Measurements from ENCODE around the gene PSMD8.
A peak's percentile ranks its signal among the peaks of the same experiment; 100 is the strongest.

PSMD8 gene

DNA sequence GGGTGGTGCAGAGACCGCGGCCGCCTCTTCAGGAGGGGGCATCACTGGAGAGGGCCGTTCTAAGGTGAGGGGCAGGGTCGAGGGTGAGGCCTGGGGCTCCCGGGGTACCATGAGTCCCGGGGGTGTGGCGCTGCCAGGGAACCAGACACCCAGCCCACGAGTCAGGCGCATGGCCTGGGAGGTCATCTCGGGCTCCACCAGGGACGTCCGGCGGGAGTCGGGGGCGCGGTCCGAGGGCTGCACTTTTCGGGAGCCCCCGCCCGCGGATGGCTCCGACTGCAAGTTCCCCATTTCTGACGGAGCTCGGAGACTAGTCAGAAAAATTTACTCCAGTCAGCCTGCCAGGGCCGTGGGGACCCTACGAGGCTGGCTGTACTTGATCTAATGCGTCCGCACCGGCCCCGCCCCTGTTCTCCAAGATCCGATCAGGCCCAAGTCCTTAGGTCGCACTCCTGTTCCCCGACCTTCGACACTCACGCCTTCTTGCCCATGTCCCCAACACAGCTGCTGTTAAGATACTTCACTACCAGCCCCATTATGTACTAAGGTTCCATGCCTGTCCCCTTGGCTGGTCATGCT is 12.7 kb downstream of the PSMD8 start:
- DNase-seq (ENCODE audit: low read depth, low spot score), result no peak

DNA sequence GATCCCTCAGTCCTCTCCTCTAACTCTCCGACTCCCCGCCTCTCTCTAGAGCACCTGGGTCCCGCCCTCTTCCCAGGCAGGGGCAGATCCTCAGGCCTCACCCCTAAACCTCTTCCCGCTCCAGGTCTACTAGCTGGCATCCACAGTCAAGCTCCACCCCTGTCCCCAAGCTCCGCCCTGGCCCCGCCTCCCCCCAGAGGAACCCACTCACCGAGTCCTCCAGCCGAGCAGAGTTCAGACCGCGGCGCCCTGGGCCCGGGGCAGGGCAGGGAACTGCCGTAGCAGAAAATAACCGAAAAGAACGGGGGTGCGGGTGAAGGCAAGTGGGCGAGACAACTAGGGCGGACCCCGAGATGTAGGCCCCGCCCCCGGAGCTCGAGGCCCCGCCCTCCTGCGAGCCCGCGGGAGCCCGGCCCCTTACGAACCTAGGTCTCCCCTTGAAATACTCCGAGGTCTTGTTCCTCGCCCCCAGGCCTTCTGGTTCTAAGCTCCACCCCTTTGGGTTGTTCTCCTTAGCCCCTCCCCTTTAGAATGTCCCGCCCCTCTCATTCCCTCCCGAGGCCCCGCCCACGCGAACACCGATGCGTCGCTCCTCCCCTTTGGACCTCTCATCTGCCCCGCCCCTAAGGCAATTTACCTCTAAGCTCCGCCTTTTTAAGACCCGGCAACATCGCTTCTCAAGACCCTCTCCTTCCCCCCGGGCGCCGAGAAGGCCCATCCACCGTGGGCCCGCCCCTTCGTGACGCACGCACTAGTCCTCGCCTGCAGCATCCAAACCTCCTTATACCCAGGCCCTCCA is 13.4 kb downstream of the PSMD8 start, which contains the start of gene GGN:
Gene GGN, minus strand, starts transcription at position 485 of the 799 bp plus-strand sequence. CDS start 773 bp downstream, outside the sequence.
- DNase-seq (ENCODE audit: low read depth, low spot score), result peak; percentile 86

- DNase-seq (ENCODE audit: low read depth, low spot score), result no peak
Measured at GRCh38 chr19:38388349-38389100, 14.2 kb downstream of the PSMD8 start, which contains the start of gene SPRED3. Gene SPRED3, plus strand, starts transcription at chr19:38388697. Its CDS starts 1,606 bp downstream, at chr19:38390303.

GRCh38 chr19:38389101-38389925 is 14.9 kb downstream of the PSMD8 start:
- no peak for DNase-seq (ENCODE audit: low read depth, low spot score)

DNA sequence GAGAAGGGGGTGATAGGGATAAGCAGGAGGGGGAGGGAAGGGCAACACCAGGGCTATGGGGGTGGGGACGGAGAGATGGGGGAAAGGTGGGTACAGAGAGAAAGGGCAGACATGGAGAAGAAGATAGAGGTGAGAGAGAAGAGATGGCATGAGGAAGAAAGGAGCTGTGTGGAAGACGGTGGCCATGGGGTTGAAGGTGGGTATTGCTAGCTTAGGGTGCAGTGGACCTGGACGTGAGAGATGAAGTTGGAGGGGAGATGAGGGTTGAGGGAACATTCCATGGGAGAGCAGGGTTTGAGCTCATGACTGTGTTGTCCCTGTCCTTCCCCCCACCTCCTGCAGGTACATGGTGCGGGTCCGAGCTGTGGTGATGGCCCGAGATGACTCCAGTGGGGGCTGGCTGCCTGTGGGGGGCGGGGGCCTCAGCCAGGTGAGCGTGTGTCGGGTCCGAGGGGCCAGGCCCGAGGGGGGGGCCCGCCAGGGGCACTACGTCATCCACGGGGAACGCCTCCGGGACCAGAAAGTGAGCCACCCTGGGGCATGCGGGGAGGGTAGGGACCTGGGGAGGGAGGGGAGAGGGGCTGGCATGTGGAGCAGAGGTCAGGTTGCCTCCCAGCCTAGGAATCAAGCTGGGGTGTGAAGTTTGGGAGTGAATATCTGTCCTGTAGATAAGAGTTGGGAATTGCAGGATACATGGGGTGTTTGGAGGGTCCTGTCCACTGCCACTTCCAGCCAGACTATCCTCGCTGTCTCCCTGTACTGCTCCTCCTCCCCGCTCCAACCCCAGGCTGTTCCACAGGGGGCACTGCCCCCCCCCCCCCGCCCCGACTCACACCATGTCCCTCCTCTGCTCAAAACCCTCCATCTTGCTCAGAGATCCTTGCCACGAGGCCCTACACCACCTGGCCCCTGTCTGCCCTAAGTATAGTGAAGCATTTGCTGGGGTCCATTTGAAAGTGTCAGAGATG is 15.9 kb downstream of the PSMD8 start:
- DNase-seq (ENCODE audit: low read depth, low spot score), result no peak

DNA sequence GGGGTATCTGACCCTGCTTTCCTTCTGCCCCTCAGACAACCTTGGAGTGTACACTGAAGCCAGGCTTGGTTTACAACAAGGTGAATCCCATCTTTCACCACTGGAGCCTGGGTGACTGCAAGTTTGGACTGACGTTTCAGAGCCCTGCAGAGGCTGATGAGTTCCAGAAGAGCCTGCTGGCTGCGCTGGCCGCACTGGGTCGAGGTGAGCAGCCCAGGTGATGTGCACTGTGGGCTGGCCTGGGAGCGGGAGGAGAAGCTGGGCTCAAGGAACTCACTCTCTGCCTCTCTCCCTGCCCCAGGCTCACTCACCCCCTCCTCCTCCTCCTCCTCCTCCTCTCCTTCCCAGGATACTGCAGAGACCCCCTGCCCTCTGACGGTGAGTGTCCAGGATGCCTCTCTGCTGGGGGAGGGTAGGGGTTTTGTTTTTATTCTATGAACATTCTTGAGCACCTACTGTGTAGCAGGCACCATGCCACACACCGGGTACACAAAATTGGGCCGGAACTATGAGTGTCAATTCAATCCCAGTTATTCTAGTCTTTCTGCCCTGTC is 17.6 kb downstream of the PSMD8 start:
- DNase-seq (ENCODE audit: low read depth, low spot score), result no peak

GRCh38 chr19:38392707-38393308 is 18.4 kb downstream of the PSMD8 start:
- no peak for DNase-seq (ENCODE audit: low read depth, low spot score)

GRCh38 chr19:38394488-38394887 is 20.1 kb downstream of the PSMD8 start:
- DNase-seq (ENCODE audit: low read depth, low spot score), result no peak

- DNase-seq (ENCODE audit: low read depth, low spot score), result no peak
Measured at GRCh38 chr19:38395381-38396114, 21.2 kb downstream of the PSMD8 start.

GRCh38 chr19:38399081-38399480 is 24.7 kb downstream of the PSMD8 start:
- no peak for DNase-seq (ENCODE audit: low read depth, low spot score)

DNA sequence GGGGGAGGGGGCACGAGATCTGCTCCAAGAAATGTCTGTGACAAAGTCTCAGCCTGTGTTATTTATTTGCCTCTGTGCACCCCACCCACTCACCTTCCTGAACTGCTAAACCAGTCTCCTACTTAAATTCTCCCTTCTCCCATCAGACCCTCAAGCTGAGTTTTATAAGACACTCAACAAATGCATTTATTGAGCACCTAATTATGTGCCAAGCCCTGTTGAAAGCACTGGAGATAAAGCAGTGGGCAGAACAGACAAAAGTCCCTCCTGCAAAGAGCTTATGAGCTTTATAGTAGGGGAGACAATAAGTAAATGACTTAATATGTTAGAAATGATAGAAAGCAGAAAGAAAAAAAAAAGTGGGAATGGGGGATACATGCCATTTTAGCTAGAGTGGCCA is 25.2 kb downstream of the PSMD8 start:
- no peak for DNase-seq (ENCODE audit: low read depth, low spot score)

GRCh38 chr19:38400361-38400760 is 26.0 kb downstream of the PSMD8 start:
- no peak for DNase-seq (ENCODE audit: low read depth, low spot score)

- DNase-seq (ENCODE audit: low read depth, low spot score), result no peak
Measured at GRCh38 chr19:38401148-38401547, 26.8 kb downstream of the PSMD8 start.

DNA sequence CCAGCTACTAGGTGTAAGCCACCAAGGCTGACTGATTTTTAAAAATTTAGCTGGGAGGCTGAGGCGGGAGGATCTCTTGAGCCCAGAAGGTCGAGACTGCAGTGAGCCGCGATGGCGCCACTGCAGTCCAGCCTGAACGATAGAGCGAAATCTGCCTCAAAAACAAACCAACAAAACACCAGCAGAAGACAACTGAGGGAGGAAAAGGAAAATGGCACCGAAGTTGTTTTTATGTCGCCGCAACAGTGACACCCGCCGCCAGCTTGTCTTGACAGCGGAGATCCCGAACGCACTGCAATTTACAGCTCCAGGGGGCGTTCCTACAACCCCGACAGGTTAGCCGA is 28.2 kb downstream of the PSMD8 start:
- DNase-seq (ENCODE audit: low read depth, low spot score), result no peak

GRCh38 chr19:38402967-38403674 is 28.8 kb downstream of the PSMD8 start, which contains the start of gene FAM98C:
Gene FAM98C, plus strand, starts transcription at chr19:38403093. Its CDS starts 61 bp downstream, at chr19:38403154.
- peak; percentile 88 for DNase-seq (ENCODE audit: low read depth, low spot score)

DNA sequence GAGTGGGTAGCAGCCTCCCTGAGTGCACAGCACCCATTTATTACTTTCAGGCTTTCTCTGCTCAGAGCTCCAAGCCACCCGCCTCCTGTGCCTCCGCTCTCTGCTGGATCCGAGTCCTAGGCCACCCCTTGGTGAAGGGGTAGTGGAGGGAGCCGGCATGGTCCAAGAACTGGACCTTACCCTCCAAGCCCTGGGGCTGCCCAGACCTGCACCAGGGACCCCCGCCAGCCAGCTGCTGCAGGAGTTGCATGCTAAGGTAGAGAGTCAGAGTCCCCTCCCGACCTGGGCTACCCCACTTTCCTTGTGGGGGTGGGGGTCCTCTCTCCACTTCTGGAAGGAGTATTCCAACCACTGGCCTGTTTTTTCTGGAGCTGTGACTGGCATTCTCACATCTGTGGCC is 30.5 kb downstream of the PSMD8 start:
- DNase-seq (ENCODE audit: low read depth, low spot score), result no peak

DNA sequence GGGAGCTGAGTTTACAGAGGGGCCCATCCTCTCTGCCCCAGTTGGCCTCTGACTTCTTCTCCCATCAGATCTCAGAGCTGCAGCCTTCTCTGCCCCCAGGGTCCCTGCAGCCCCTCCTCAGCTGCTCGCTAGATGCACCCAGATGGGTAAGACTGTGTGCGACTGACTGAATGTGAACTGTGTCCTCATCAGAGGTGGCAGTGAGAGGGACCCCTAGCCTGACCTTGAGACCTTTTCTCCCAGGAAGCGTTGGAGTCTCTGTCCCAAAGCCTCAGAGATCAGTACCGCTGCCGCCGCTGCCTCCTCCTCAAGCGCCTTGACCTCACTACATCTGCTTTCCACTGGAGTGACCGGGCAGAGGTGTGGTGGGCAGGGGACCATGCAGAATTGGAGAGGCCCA is 30.9 kb downstream of the PSMD8 start:
- no peak for DNase-seq (ENCODE audit: low read depth, low spot score)

- DNase-seq (ENCODE audit: low read depth, low spot score), result no peak
Measured at GRCh38 chr19:38409631-38410133, 35.3 kb downstream of the PSMD8 start.

Measured in brain pericyte (primary cell).